Retina (tissue), 1 donor: ENCODE results near the gene AMPH.

ENCODE experiments used
- DNase-seq: peaks from one replicate; pipeline ENCODE4 v3.0.0-alpha.2; 2016

AMPH gene

GRCh38 chr7:38541440-38541839 is 89.7 kb downstream of the AMPH start:
- no peak for DNase-seq

- DNase-seq = no peak
Measured at GRCh38 chr7:38539477-38540081, 91.6 kb downstream of the AMPH start.

GRCh38 chr7:38535073-38535472 is 96.1 kb downstream of the AMPH start:
- no peak for DNase-seq

- no peak for DNase-seq
Measured at GRCh38 chr7:38525857-38526256, 105.3 kb downstream of the AMPH start.

GRCh38 chr7:38524786-38525185 is 106.4 kb downstream of the AMPH start:
- no peak for DNase-seq

GRCh38 chr7:38520741-38521140 is 110.4 kb downstream of the AMPH start:
- no peak for DNase-seq

- no peak for DNase-seq
Measured at GRCh38 chr7:38518541-38518940, 112.6 kb downstream of the AMPH start.

GRCh38 chr7:38512704-38513103 is 118.5 kb downstream of the AMPH start:
- DNase-seq = no peak

- no peak for DNase-seq
Measured at GRCh38 chr7:38512291-38512690, 118.9 kb downstream of the AMPH start.

- DNase-seq = no peak
Measured at GRCh38 chr7:38507384-38507783, 123.8 kb downstream of the AMPH start.

GRCh38 chr7:38506756-38507155 is 124.4 kb downstream of the AMPH start:
- DNase-seq = no peak

- no peak for DNase-seq
Measured at GRCh38 chr7:38506004-38506403, 125.2 kb downstream of the AMPH start.

- DNase-seq = no peak
Measured at GRCh38 chr7:38504684-38505083, 126.5 kb downstream of the AMPH start.

- DNase-seq = no peak
Measured at GRCh38 chr7:38502848-38503247, 128.3 kb downstream of the AMPH start.

- DNase-seq = no peak
Measured at GRCh38 chr7:38502289-38502688, 128.9 kb downstream of the AMPH start.

- no peak for DNase-seq
Measured at GRCh38 chr7:38492010-38492409, 139.2 kb downstream of the AMPH start.

- DNase-seq = no peak
Measured at GRCh38 chr7:38482521-38482920, 148.7 kb downstream of the AMPH start.

GRCh38 chr7:38481401-38481800 is 149.8 kb downstream of the AMPH start:
- no peak for DNase-seq

GRCh38 chr7:38478404-38478803 is 152.8 kb downstream of the AMPH start:
- DNase-seq = no peak

- no peak for DNase-seq
Measured at GRCh38 chr7:38477333-38477732, 153.8 kb downstream of the AMPH start.

- no peak for DNase-seq
Measured at GRCh38 chr7:38476764-38477163, 154.4 kb downstream of the AMPH start.

- no peak for DNase-seq
Measured at GRCh38 chr7:38465956-38466355, 165.2 kb downstream of the AMPH start.

- no peak for DNase-seq
Measured at GRCh38 chr7:38463277-38464225, 167.6 kb downstream of the AMPH start.

GRCh38 chr7:38462819-38463218 is 168.4 kb downstream of the AMPH start:
- DNase-seq = no peak
